HG02884 (cell line): ENCODE measurements around the gene NUDT3.
"Not testable (repeated sequence)": the region's sequence is repeated elsewhere in the genome, so short reads cannot be mapped to it uniquely, and the experiment has no call there.

Experiments
- ATAC-seq: cut with Tn5 transposase; IDR thresholded peaks from one replicate; pipeline ENCODE4 v1.9.1; 2021; ENCODE audit warnings: mild to moderate bottlenecking, moderate library complexity; ENCODE audit not compliant: unreplicated experiment

NUDT3 gene

GRCh38 chr6:34269132-34269531 is 123.3 kb downstream of the NUDT3 start:
- not testable (repeated sequence) for ATAC-seq

GRCh38 chr6:34267746-34268145 is 124.7 kb downstream of the NUDT3 start:
- no peak for ATAC-seq

GRCh38 chr6:34263484-34263883 is 129.0 kb downstream of the NUDT3 start:
- not testable (repeated sequence) for ATAC-seq

- no peak for ATAC-seq
Measured at GRCh38 chr6:34260576-34261267, 131.7 kb downstream of the NUDT3 start.

GRCh38 chr6:34259529-34260069 is 132.9 kb downstream of the NUDT3 start:
- no peak for ATAC-seq

GRCh38 chr6:34252395-34252794 is 140.1 kb downstream of the NUDT3 start:
- not testable (repeated sequence) for ATAC-seq

DNA sequence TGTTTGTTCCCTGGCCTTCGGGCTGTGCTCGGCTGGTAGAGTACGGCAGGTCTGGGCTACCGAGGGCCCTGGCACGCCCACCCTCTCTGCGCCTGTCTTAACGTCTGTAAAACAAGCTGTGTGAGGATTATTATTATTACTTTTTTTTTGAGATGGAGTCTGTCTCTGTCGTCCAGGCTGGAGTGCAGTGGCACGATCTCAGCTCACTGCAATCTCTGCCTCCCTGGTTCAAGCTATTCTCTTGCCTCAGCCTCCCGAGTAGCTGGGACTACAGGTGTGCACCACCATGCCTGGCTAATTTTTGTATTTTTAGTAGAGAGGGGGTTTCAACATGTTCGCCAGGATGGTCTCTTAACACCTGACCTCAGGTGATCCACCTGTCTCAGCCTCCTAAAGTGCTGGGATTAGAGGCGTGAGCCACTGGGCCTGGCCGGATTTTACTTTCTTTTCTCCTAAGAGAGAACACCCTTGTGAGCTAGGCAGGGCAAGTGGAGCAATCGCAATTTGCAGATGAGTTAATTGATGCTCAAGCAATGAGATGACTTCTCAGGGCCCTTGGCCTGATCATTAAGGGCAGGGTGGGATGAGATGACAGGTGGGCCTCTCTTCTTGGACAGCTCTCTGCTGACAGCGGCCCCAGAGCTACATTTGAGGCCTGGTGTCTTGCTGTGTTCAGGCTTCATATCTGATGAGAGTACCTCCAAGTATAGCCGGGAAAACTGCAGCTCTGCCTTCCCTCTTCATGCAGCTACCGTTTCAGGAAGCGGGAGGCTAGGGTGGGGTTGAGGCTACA is 142.8 kb downstream of the NUDT3 start:
- peak; percentile 23 for ATAC-seq

- ATAC-seq = peak; percentile 66
Measured at GRCh38 chr6:34248727-34249468, 143.6 kb downstream of the NUDT3 start, which contains the start of gene SMIM29. SMIM29 (minus strand) TSS chr6:34249006; CDS start chr6:34247791, 1,215 bp downstream.

DNA sequence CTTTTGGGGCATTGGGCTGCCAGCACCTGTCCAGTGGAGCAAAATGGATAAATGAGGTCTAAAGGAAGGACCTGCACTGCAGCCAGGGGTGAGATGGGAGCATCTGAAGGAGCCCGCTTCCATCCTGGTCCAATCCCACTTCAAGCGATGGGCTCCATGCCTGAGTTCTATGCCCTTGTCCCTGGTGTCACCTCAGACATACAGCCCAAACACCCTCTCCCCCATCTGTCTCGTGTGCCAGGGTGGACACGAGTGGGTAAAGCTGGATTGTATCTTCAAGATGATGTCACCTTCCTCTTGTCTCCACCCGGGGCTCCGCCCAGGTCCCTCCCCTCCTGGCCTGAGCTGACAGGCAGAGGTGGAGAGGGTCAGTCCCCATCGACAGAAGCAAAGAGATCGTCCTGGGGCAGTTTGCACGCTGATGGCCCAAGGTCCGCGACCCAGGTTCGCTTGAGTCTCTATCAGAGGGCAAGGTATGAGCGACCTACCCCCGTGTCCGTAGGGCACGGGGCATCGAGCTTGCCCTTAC is 144.2 kb downstream of the NUDT3 start:
- ATAC-seq = no peak

DNA sequence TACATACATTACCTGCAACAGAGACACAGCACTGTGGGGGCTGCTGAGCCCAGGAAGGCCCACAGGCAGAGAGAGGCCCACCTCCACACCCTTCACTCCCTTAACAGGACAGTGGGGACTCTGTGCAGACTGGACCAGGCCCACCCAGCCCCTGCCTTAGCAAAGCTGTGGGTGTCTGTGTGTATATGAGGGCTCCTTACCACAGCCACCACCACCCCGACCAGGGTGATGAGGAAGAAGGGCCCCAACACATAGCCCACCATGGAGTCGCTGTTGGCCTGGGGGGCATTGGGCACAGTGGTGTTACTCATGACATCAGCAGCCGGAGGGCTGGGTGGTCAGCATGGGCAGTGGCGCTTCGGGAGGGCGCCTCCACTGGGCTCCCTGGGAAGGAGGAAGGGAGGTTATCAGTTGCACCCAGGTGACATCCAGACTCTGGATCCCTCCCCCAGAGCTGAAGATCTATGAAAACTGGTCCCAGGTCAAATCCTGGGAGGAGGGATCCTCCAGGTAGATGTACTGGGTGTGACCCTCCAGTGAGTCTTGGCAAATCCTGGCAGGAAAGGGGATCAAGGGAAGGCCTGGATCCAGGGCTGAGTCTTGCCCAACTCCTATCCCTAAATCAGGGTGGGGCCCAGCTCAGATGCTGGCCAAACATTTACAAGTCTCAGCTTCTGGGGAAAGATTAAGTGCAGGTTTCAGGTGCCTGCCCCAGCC is 144.8 kb downstream of the NUDT3 start:
- no peak for ATAC-seq

GRCh38 chr6:34246563-34247391 is 145.7 kb downstream of the NUDT3 start:
- ATAC-seq = no peak

DNA sequence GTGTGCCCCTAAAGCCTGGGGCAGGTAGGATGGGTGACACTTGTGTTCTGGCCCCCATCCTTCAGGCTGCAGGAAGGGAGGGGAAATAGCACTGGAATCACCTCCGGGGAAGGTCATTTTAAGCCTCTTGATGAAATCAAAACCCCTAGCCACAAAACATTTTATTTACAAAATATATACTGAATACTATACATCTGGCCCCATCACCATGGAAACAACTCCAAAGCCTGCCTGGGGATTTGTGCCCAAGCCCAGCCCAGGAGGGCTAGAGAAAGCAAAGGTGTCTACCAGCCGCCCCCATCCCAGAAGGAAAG is 146.3 kb downstream of the NUDT3 start:
- ATAC-seq = no peak

- not testable (repeated sequence) for ATAC-seq
Measured at GRCh38 chr6:34245761-34246140, 146.7 kb downstream of the NUDT3 start.

- ATAC-seq = not testable (repeated sequence)
Measured at GRCh38 chr6:34245032-34245760, 147.3 kb downstream of the NUDT3 start.

GRCh38 chr6:34243901-34244884 is 148.3 kb downstream of the NUDT3 start:
- no peak for ATAC-seq

GRCh38 chr6:34243131-34243771 is 149.2 kb downstream of the NUDT3 start:
- no peak for ATAC-seq
